ENCODE measurements around the gene PRX.
"Not testable (repeated sequence)": the region's sequence is repeated elsewhere in the genome, so short reads cannot be mapped to it uniquely, and the experiment has no call there.

The PRX gene

GRCh38 chr19:40441719-40442253 lies 28.6 kb upstream of the PRX start:
- no peak for TF ChIP-seq CTCF (conservative IDR thresholded peaks at IDR 0.05; ENCODE audit: low read depth)
- ChIA-PET POLR2A (ENCODE audit: low non-redundant PET) (interaction anchor here (0.7 kb wide), 1 partner anchor 8 kb away, joined by 4 read pairs; no protein-coding TSS in a partner anchor), CTCF (no interaction called here)
- H3K27ac ChIP-seq = peak overlapping the region; percentile 23
- DNase-seq (ENCODE audit: low spot score) = no peak

- POLR2A ChIA-PET (ENCODE audit: low non-redundant PET) = interaction anchor here (0.7 kb wide), 1 partner anchor 30 kb away, joined by 6 read pairs; no protein-coding TSS in a partner anchor
- no peak for DNase-seq (ENCODE audit: low spot score)
- CTCF ChIA-PET = interaction anchor here (0.7 to 1.2 kb wide), 2 partner anchors 64 to 280 kb away, joined by 3 to 4 read pairs; no protein-coding TSS in a partner anchor
- no peak for TF ChIP-seq CTCF (conservative IDR thresholded peaks at IDR 0.05; ENCODE audit: low read depth)
- peak overlapping the region; percentile 44 for H3K27ac ChIP-seq
Measured at GRCh38 chr19:40438284-40438683, 25.1 kb upstream of the PRX start.

GRCh38 chr19:40433391-40434216 lies 20.4 kb upstream of the PRX start:
- peak; percentile 80 for DNase-seq (ENCODE audit: low spot score)
- peak overlapping the region; percentile 96 for H3K27ac ChIP-seq
- POLR2A ChIA-PET (ENCODE audit: low non-redundant PET) = interaction anchor here (0.6 to 1.2 kb wide), 2 partner anchors 8 to 11 kb away, joined by 3 to 4 read pairs; no protein-coding TSS in a partner anchor
- CTCF ChIA-PET = interaction anchor here (0.7 to 1.0 kb wide), 2 partner anchors 9 to 367 kb away, joined by 4 read pairs; no protein-coding TSS in a partner anchor
- no peak for TF ChIP-seq CTCF (conservative IDR thresholded peaks at IDR 0.05; ENCODE audit: low read depth)

- ChIA-PET POLR2A (ENCODE audit: low non-redundant PET) (interaction anchor here (0.6 to 1.2 kb wide), 2 partner anchors 9 to 10 kb away, joined by 3 to 4 read pairs; no protein-coding TSS in a partner anchor), CTCF (interaction anchor here (0.7 kb wide), 1 partner anchor 368 kb away, joined by 4 read pairs; no protein-coding TSS in a partner anchor)
- DNase-seq (ENCODE audit: low spot score) = not testable (repeated sequence)
- H3K27ac ChIP-seq = peak overlapping the region; percentile 96
Measured at GRCh38 chr19:40432760-40433159, 19.6 kb upstream of the PRX start.

- POLR2A ChIA-PET (ENCODE audit: low non-redundant PET) = interaction anchor here (0.9 kb wide), 1 partner anchor 11 kb away, joined by 7 read pairs; no protein-coding TSS in a partner anchor
- H3K27ac ChIP-seq = peak overlapping the region; percentile 96
- no peak for TF ChIP-seq CTCF (conservative IDR thresholded peaks at IDR 0.05; ENCODE audit: low read depth)
- no peak for DNase-seq (ENCODE audit: low spot score)
- CTCF ChIA-PET = no interaction called here
Measured at GRCh38 chr19:40431698-40432097, 18.5 kb upstream of the PRX start.

GRCh38 chr19:40430242-40430641 lies 17.1 kb upstream of the PRX start:
- H3K27ac ChIP-seq; DNase-seq (ENCODE audit: low spot score); CTCF ChIA-PET: not testable (repeated sequence)
- POLR2A ChIA-PET (ENCODE audit: low non-redundant PET) = interaction anchor here (0.6 kb wide), 1 partner anchor 27 kb away, joined by 7 read pairs; no protein-coding TSS in a partner anchor

GRCh38 chr19:40428197-40428596 lies 15.0 kb upstream of the PRX start:
- POLR2A ChIA-PET (ENCODE audit: low non-redundant PET) = interaction anchor here (0.6 kb wide), 1 partner anchor 21 kb away, joined by 3 read pairs; no protein-coding TSS in a partner anchor
- CTCF ChIA-PET; DNase-seq (ENCODE audit: low spot score): not testable (repeated sequence)
- H3K27ac ChIP-seq = 0 out of 2 replicates have a peak overlapping the region, but pooled peaks have one; percentile 99

Data from RWPE1 (cell line).